Neural progenitor cell (in vitro differentiated cells): ENCODE data around the gene VWA5A. TPM values are rescaled to one million over a fixed set of nuclear protein-coding genes. Genes with fewer than 3 reads are reported as not detected.

Source experiments
- DNase-seq: peaks from one replicate; pipeline ENCODE4 v3.0.0-alpha.2; 2016; ENCODE audit warnings: low spot score
- H2AFZ ChIP-seq: fragments of 200-600 bp; sonication (generic); replicated peaks from 2 replicates; pipeline ENCODE4 v1.6.1; 2016; ENCODE audit warnings: antibody characterized with exemption
- H3F3A ChIP-seq: fragments of 200-600 bp; sonication (generic); 2 replicates; pipeline ENCODE4 v1.6.1; 2016; ENCODE audit warnings: antibody characterized with exemption, low read depth
- H3K27ac ChIP-seq: fragments of 200-600 bp; sonication (generic); 2 replicates; pipeline ENCODE4 v1.5.1; 2016; ENCODE audit warnings: mild to moderate bottlenecking
- H3K27me3 ChIP-seq: fragments of 200-600 bp; sonication (generic); 2 replicates; pipeline ENCODE4 v1.6.1; 2016; ENCODE audit warnings: mild to moderate bottlenecking, moderate library complexity
- H3K36me3 ChIP-seq: fragments of 200-600 bp; sonication (generic); 2 replicates; pipeline ENCODE4 v1.5.1; 2016
- H3K4me1 ChIP-seq: fragments of 200-600 bp; sonication (generic); 2 replicates; pipeline ENCODE4 v1.6.1; 2016; ENCODE audit warnings: mixed run types
- H3K4me2 ChIP-seq: fragments of 200-600 bp; sonication (generic); 2 replicates; pipeline ENCODE4 v1.6.1; 2016
- H3K4me3 ChIP-seq: fragments of 200-600 bp; sonication (generic); 2 replicates; pipeline ENCODE4 v1.5.1; 2016
- H3K79me2 ChIP-seq: fragments of 200-600 bp; sonication (generic); 2 replicates; pipeline ENCODE4 v1.6.1; 2016; ENCODE audit warnings: low read depth
- H3K9ac ChIP-seq: fragments of 200-600 bp; sonication (generic); 2 replicates; pipeline ENCODE4 v1.6.1; 2016
- H3K9me3 ChIP-seq: fragments of 200-600 bp; sonication (generic); 2 replicates; pipeline ENCODE4 v1.5.1; 2016; ENCODE audit warnings: low read depth
- H4K20me1 ChIP-seq: fragments of 200-600 bp; sonication (generic); 2 replicates; pipeline ENCODE4 v1.6.1; 2016; ENCODE audit warnings: low read depth
- H3K27ac Mint-ChIP-seq: 3 replicates; pipeline ENCODE4 v1.8.0; 2021; ENCODE audit warnings: mixed read lengths
- H3K27me3 Mint-ChIP-seq: 2 replicates; pipeline ENCODE4 v1.8.0; 2022; ENCODE audit warnings: low read depth, mild to moderate bottlenecking, inconsistent platforms, moderate library complexity, mixed read lengths; ENCODE audit not compliant: insufficient read depth
- H3K36me3 Mint-ChIP-seq: 3 replicates; pipeline ENCODE4 v1.8.0; 2021; ENCODE audit warnings: mixed read lengths
- H3K4me1 Mint-ChIP-seq: 3 replicates; pipeline ENCODE4 v1.8.0; 2021; ENCODE audit warnings: mixed read lengths
- H3K4me3 Mint-ChIP-seq: 3 replicates; pipeline ENCODE4 v1.8.0; 2021; ENCODE audit warnings: mild to moderate bottlenecking, moderate library complexity, mixed read lengths
- H3K9me3 Mint-ChIP-seq: 3 replicates; pipeline ENCODE4 v1.8.0; 2020; ENCODE audit warnings: mixed read lengths
- CTCF ChIP-seq: fragments of 200-600 bp; sonication (generic); IDR thresholded peaks from 2 replicates; pipeline ENCODE4 v1.5.1; 2017; ENCODE audit warnings: antibody characterized with exemption, mild to moderate bottlenecking
- EZH2 ChIP-seq: fragments of 200-600 bp; sonication (generic); IDR thresholded peaks from 2 replicates; pipeline ENCODE4 v1.6.1; 2017; ENCODE audit warnings: antibody characterized with exemption, mild to moderate bottlenecking, moderate library complexity
- EZH2phosphoT487 ChIP-seq: fragments of 200-600 bp; sonication (generic); IDR thresholded peaks from 2 replicates; pipeline ENCODE4 v1.6.1; 2017; ENCODE audit warnings: antibody characterized with exemption
- total RNA-seq: library from RNA; depleted of rRNA; stranded (reverse); fragments of >200 nt; gene quantifications from 2 replicates; pipeline ENCODE4 v1.2.3, GENCODE V29; 2015; ENCODE audit warnings: low replicate concordance

Gene VWA5A
- total RNA-seq, 1 donor from 2014 or later = 24.5 TPM

- peaks cover 36% of the 10 kb centered on the region for H3K4me1 Mint-ChIP-seq
- no peaks in the 10 kb centered on the region for H3K36me3 ChIP-seq
- H3K9me3 ChIP-seq = no peaks in the 10 kb centered on the region
- no peak overlapping the region for H3K4me3 Mint-ChIP-seq
- no peak overlapping the region for H3K27ac Mint-ChIP-seq
- no peaks in the 10 kb centered on the region for H3K27me3 ChIP-seq
- no peaks in the 10 kb centered on the region for H3K9me3 Mint-ChIP-seq
- no peaks in the 10 kb centered on the region for H4K20me1 ChIP-seq
- peak overlapping the region; percentile 39 for H2AFZ ChIP-seq
- TF ChIP-seq EZH2 (no peak), CTCF (no peak), EZH2phosphoT487 (no peak)
- no peaks in the 10 kb centered on the region for H3K27me3 Mint-ChIP-seq
- H3K4me1 ChIP-seq = no peaks in the 10 kb centered on the region
- no peak overlapping the region for H3K27ac ChIP-seq
- DNase-seq = no peak
- H3K79me2 ChIP-seq = no peaks in the 10 kb centered on the region
- H3K9ac ChIP-seq = no peak overlapping the region
- H3K36me3 Mint-ChIP-seq = no peaks in the 10 kb centered on the region
- H3K4me3 ChIP-seq = no peak overlapping the region
- H3F3A ChIP-seq = no peaks in the 10 kb centered on the region
- no peak overlapping the region for H3K4me2 ChIP-seq
Observed at GRCh38 chr11:124085583-124085982, 29.7 kb upstream of the VWA5A start.

- peak overlapping the region; percentile 12 for H3K4me2 ChIP-seq
- no peak overlapping the region for H3K4me3 Mint-ChIP-seq
Observed at GRCh38 chr11:124085997-124086846, 29.0 kb upstream of the VWA5A start.

GRCh38 chr11:124090996-124091395, 24.3 kb upstream of the VWA5A start:
- no peaks in the 10 kb centered on the region for H3F3A ChIP-seq
- no peaks in the 10 kb centered on the region for H4K20me1 ChIP-seq
- Mint-ChIP-seq H3K27me3 (no peaks in the 10 kb centered on the region), H3K4me3 (no peak overlapping the region), H3K9me3 (no peaks in the 10 kb centered on the region), H3K27ac (no peak overlapping the region), H3K36me3 (no peaks in the 10 kb centered on the region), H3K4me1 (peaks cover 13% of the 10 kb centered on the region)
- DNase-seq = no peak
- no peaks in the 10 kb centered on the region for H3K4me1 ChIP-seq
- H3K27me3 ChIP-seq = no peaks in the 10 kb centered on the region
- H3K9me3 ChIP-seq = no peaks in the 10 kb centered on the region
- H3K79me2 ChIP-seq = no peaks in the 10 kb centered on the region
- no peak overlapping the region for H2AFZ ChIP-seq
- no peaks in the 10 kb centered on the region for H3K36me3 ChIP-seq
- H3K27ac ChIP-seq = no peak overlapping the region
- H3K4me2 ChIP-seq = no peak overlapping the region
- H3K9ac ChIP-seq = no peak overlapping the region
- no peak for TF ChIP-seq EZH2
- TF ChIP-seq CTCF = no peak
- TF ChIP-seq EZH2phosphoT487 = no peak
- no peak overlapping the region for H3K4me3 ChIP-seq

More at GRCh38 chr11:124085997-124086846, 29.0 kb upstream of the VWA5A start:
- no peaks in the 10 kb centered on the region for H3K36me3 Mint-ChIP-seq
- Histone ChIP-seq H3K27me3 (no peaks in the 10 kb centered on the region), H3K79me2 (no peaks in the 10 kb centered on the region), H3K4me3 (no peak overlapping the region), H3K9ac (no peak overlapping the region), H3K27ac (no peak overlapping the region), H2AFZ (no peak overlapping the region), H3F3A (no peaks in the 10 kb centered on the region), H4K20me1 (no peaks in the 10 kb centered on the region), H3K36me3 (no peaks in the 10 kb centered on the region), H3K4me1 (no peaks in the 10 kb centered on the region), H3K9me3 (no peaks in the 10 kb centered on the region)
- no peak overlapping the region for H3K27ac Mint-ChIP-seq
- TF ChIP-seq EZH2phosphoT487 (no peak), EZH2 (no peak), CTCF (no peak)
- DNase-seq = peak; percentile 74
- H3K4me1 Mint-ChIP-seq = peaks cover 33% of the 10 kb centered on the region
- no peaks in the 10 kb centered on the region for H3K9me3 Mint-ChIP-seq
- no peaks in the 10 kb centered on the region for H3K27me3 Mint-ChIP-seq
